IMR-90 (cell line): ENCODE measurements around the gene PHACTR3.

Experiments
- CEBPB ChIP-seq: IDR thresholded peaks from 2 replicates; pipeline ENCODE4 v1.6.1; 2012; ENCODE audit warnings: low read depth, low read length, improper control_type of control experiment
- CTCF ChIP-seq: conservative IDR thresholded peaks from 2 replicates; pipeline ENCODE4 v1.5.1; 2012; ENCODE audit warnings: mild to moderate bottlenecking, low read depth, low read length, improper control_type of control experiment
- ELK1 ChIP-seq: fragments of 150-350 bp; IDR thresholded peaks from 2 replicates; pipeline ENCODE4 v1.6.1; 2016; ENCODE audit warnings: low read depth, mild to moderate bottlenecking, low read length, moderate library complexity, borderline replicate concordance
- FOS ChIP-seq: fragments of 150-350 bp; IDR thresholded peaks from 2 replicates; pipeline ENCODE4 v1.6.1; 2016; ENCODE audit warnings: low read depth, low read length
- MAFK ChIP-seq: IDR thresholded peaks from 2 replicates; pipeline ENCODE4 v1.6.1; 2012; ENCODE audit warnings: low read depth, low read length, improper control_type of control experiment
- POLR2A ChIP-seq: IDR thresholded peaks from 2 replicates; pipeline ENCODE4 v1.6.1; 2012; ENCODE audit warnings: mild to moderate bottlenecking, low read depth, low read length
- RAD21 ChIP-seq: IDR thresholded peaks from 2 replicates; pipeline ENCODE4 v1.6.1; 2012; ENCODE audit warnings: low read length, improper control_type of control experiment
- USF2 ChIP-seq: fragments of 150-350 bp; IDR thresholded peaks from 2 replicates; pipeline ENCODE4 v1.6.1; 2017; ENCODE audit warnings: mild to moderate bottlenecking, antibody characterized with exemption, low read length, low read depth

- TF ChIP-seq CTCF (no peak), MAFK (no peak), ELK1 (no peak), USF2 (no peak), POLR2A (no peak), RAD21 (no peak), FOS (no peak), CEBPB (no peak)
Measured at GRCh38 chr20:59599941-59600340, 4.4 kb upstream of the PHACTR3 start.
